ENCODE measurements around the gene NATD1.

The NATD1 gene, protein sequence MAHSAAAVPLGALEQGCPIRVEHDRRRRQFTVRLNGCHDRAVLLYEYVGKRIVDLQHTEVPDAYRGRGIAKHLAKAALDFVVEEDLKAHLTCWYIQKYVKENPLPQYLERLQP

DNA sequence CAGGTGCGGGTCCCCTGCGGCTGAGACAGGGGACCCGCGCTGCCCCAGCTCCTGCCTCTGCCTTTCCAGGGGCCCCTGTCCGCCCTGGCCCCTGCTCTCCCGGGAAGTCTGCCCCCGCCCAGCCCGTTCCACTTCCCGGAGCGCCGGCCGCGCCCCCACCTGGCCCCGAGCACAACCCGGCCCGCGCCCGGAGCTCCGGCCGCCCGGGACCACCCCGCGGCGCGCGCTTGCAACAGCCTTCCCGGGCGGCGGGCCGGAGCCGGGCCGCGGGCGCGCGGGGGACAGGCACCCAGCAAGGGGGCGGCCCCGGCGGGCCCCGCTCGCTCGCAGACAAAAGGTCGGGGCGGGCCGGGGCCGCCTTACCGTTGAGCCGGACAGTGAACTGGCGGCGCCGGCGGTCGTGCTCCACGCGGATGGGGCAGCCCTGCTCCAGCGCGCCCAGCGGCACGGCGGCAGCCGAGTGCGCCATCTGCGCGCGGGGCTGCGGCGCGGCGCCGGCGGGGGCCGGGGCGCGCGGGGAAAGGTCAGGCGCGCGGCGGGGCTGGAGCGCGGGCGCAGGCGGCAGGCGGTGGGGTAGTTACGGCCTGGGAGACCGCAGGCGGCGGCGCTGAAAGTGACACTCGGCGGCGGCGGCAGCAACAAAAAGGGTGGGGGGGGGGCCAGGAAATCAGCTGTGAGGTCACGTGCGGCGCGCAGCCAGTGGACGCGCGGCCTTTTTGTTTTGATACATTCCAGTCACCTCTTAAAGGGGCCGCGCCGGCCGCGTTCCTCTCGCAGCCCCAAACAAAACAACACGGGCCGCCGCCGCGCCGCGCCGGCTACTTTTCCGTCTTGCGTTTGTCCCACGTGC is at the start of gene NATD1:
TSS of gene NATD1 (minus strand) at position 615 of the 850 bp plus-strand sequence. CDS start at position 469, 146 bp downstream.
- DNase-seq (ENCODE audit: low read depth in 3 of 3), result peak; percentile 44 to 63 (median 62)

DNA sequence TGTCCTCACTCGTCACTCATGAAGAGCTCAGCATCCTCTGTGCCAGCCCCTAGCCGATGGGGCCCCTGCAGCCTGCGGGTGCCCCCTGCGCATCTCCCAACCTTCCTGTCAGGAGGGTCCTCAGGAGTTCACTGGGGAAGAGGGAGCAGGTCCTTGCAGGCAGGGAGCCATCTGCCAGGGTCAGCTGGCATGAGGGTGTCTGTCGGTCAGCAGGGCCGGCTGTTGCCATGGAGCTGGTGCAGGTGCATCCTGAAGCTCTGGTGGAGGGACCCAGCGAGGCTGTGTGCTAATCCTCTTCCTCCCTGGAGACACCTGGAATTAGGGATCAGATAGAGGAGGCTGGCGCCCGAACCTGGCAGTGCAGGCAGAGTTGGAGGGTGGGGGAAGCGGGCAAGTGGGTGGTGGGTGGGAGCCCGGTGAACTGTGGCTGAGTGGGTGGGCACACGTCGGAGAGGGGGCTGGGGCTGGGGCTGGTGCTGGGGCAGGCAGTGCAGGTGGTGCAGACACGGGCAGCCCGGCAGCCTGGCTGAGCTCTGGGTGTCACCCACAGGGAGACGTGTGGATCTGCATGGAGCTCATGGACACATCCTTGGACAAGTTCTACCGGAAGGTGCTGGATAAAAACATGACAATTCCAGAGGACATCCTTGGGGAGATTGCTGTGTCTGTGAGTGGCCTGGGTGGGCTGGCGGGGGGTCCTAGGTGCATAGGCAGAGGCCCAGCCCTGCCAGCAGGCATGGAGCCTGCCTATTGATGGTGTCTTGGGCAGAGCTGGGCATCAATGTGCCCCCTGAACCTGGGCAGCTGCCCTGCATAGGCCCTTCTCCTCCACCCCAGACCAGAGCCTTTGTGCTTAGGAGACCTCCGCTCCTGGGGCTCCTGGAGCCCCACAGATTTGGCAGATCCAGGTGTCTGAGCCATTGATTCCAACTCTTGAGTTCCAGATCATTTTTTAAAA is 48.7 kb upstream of the NATD1 start:
- DNase-seq (ENCODE audit: low read depth in 3 of 3), result no peak

DNA sequence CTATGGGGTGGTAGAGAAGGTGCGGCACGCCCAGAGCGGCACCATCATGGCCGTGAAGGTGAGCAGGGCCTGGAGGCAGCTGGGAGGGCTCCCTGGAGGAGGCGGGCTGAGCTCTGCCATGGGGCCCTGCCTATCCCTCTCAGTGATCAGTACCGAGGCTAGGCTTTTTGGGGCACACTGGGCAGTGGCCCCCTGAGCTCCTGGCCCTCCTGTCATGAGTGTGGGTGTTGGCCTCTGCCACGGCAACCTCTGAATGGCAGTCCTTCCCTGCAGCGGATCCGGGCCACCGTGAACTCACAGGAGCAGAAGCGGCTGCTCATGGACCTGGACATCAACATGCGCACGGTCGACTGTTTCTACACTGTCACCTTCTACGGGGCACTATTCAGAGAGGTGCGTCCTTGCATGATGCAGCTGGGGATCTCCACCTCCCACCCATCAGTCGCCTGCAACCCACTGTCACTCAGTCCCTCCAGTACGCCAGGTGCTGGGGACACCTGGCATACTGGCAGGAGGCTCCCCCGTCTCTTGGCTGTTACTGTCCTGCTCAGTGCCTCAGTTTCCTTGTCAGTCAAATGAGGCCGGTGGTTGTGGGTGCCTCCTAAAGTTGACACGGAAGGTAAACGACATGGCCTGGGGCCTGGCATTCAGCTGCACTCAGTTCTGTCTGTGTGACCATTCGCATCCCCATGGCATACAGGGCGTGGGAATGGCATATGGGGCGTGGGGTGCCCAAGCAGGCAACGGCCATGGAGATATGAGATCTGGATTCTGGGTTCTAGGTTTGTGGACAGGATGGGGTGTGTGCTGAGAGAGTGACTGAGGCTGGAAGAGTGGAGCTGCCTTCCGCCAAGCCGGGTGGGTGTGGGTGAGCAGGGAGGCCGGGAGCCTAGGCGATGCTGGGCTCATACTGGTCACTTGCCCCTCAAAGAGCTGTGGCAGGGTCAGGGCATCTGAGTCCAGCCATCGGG is 47.7 kb upstream of the NATD1 start:
- DNase-seq (ENCODE audit: low read depth in 3 of 3), result no peak

DNA sequence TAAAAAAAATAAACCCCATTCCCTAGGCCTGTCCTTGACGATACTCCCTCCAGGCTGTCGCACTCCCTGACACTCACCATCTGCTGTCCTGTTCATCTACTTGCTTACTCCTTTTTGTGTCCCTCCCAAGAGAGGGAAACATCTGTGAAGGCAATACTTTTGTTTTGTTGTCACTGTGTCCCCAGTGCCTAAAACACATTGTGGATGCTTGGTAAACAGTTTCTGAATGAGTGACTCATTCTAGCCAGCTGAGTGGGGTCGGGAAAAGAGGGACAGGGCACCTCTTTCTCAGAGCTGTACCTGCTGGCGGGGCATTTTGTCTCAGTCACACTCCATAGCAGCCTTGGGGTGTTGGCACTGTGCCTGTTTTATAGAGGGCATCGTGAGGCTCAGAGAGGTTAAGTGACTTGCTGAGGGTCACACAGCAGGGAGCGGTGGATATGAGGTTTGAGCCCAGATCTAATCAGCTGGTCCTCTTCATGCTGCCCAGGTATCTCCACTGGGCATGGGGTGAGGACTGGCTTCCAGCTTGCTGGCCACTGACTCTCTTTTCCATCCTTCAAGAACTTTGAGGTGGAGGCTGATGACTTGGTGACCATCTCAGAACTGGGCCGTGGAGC is 46.9 kb upstream of the NATD1 start:
- DNase-seq (ENCODE audit: low read depth in 3 of 3), result no peak

DNA sequence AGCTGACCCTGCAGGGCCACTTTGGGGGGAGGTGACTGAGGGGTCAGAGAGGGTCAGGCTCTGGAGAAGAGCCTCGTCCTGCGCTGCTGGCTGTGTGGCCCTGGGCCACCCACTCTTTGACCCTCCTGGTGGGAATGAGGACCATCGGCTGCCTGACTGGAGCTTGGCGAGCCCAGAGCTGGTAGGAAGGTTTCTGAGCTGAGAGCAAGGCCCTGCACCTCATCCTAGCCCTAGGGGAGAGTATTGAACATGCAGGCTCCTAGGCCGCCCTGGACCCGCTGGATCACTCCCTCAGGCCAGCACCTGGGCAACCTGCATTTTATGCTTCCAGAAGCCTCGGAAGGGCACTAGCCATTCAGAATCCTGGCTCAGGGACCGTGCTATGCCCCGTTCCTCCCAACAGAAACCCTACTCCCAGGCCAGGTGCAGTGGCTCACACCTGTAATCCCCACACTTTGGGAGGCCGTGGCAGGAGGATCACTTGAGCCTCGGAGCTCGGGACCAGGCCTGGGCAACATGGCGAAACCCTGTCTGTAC is 45.8 kb upstream of the NATD1 start:
- no peak for DNase-seq (ENCODE audit: low read depth in 3 of 3)

DNA sequence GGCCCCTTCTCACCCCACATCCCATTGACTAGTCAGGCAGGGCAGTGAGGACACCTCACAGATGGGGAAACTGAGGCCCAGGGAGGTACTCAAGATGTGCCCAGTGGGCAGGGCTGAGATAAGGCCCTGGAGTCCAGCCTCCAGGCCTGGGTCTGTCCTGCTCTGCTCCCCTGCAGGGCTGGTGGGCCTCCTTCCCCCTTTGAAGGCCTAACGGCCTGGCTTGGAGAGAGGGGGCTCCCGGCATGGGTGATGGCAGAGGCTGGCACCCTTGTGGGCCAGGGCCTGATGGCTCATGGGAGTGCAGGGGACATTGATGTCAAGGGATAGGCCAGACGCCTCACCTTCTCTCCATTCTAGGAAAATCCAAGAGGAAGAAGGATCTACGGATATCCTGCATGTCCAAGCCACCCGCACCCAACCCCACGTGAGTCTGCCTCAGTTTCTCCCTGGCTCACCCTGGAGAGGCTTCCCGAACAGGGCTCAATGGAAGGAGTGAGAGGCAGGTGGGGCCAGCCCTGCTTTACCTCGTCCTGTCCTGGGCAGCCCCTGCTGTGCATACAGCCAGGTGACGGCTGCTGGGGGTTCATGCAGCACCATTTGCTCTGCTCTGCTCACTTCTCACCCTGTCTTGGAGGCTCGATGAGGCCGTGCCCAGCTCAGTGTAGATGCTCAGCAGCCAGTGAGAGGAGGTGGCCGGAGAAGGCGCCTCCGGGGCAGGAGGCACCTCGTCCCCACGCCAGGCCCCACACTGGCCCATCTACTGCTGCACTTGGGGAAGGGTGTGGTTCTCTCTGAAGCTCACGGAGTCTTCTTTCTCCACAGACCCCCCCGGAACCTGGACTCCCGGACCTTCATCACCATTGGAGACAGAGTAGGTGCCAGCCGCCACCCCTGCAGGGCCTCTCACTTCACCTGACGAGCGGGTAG is 45.1 kb upstream of the NATD1 start:
- no peak for DNase-seq (ENCODE audit: low read depth in 3 of 3)

DNA sequence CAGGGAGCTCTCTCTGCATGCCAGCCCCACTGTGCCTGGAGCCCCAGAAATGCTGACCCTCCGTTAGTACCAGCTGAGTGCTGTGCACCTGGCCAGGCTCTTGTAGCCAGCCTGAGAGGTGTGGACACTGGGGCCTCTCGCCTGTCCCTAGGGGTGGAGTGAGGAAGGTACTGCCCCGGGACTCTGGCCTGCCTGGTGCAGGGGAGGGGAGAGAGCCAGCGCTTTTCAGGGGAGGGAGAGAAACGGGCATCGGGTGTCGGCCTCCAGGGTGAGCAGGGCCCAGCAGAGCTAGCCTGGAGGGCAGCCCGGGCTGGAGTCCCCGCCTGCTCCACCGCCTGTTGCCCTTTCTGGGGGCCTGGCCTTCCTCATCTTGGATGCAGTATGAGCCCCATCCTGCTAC is 44.4 kb upstream of the NATD1 start:
- no peak for DNase-seq (ENCODE audit: low read depth in 3 of 3)

DNA sequence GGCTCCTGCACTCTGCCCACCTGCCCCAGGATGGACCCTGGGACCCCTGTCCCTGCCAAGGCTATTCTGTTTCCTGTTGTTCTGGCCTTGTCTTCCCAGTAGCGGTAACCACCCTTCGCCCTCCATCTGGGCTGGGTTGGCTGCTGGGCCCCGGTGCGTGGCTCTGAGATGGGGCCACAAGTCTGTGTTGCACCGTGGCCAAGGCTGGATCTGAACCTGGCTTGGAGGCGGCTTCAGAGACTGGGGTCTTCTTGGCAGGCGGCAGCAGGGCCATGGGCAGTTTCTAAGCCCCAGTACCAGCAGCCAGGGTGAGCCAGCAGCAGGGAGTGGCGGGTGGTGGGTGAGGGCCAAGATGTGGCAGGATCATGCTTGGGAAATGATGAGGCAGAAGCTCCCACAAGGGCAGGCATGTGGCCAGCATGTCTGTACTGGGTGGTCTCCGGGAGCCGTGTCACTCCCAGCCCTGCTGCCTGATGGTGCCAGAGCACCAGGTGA is 43.9 kb upstream of the NATD1 start:
- DNase-seq (ENCODE audit: low read depth in 3 of 3), result no peak

DNA sequence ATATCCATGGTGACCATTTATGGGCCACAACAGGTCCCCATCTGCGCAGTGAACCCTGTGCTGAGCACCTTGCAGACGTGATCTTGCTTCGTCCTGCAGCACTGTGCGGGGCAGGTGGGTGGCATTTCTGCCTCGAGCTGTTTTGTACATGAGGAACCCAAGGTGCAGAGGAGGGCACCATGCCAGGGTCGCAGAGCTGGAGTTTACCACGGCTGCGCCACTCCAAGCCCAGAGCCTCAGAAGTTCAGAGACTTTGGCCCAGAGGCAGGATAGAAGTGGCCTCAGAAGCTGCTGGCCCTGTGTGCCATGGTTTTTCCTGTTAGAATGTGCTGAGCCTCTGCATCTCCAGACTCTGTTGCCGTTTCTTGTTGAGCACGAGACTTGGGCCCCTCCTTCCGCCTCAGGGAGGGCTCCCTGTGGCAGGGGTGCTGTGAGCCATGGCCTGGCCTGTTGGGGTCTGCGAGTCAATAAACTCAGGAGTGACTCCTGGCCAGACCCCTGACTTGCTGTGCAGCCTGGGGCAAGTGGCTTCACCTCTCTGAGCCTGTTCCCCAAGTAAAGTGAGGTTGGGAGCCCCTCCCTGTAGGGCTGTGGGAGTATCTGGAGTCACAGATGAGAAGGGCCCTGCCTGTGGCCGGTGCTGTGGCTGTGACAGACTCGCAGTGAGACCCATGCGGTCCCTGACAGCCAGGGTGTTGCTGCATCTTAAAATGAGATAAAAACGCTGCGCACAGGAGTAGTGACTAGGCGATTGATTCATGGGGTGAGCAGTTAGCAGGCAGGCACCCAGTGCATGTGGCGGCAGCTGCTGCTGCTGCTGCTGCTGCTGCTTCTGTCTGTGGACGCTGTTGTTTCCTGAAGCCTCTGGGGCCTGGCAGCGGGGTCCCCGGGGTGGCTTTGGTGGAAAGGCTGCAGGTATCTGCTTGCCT is 43.2 kb upstream of the NATD1 start:
- no peak for DNase-seq (ENCODE audit: low read depth in 3 of 3)

DNA sequence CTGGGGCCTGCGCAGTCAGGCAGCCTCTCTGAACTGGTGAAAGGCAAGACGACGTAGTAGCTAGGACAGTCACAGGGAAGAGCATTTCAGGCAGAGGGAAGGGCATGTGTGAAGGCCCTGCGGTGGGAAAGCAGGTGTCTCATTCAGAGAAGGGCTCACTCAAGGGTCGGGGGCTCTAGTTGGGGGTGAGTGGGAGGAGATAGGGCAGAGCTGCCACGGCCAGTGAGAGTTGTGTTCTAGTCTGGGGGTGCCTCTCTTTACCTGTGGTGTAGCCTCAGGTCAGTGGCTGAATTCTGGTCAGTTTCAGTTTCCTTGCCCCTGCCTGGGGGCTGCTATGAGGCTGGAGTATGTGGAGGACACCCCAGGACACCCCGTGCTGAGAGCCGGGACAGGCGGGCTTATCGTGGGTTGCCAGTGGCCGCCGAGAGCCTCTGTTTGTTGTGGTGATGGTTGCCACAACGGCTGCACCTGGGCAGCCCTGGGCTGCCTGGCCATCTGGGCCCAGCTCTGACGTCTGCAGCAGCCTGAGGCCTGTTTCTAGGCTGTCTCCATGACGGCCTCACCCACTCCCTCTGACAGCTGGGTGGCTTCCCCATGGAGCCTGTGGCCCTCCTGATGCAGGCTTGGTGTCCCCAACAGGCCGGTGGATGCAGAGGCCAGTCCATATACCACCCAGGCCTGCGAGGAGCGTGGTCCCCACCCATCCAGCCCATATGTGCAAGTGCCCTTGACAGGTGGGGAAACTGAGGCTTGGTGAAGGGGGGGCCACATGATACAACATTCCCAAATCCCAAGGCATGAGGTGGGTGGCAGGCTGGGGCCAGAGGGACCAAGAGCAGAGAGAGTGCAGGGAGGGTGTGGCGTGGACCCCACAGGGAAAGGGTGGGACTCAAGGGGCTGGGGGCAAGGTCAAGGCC is 42.1 kb upstream of the NATD1 start:
- DNase-seq (ENCODE audit: low read depth in 3 of 3), result no peak

DNA sequence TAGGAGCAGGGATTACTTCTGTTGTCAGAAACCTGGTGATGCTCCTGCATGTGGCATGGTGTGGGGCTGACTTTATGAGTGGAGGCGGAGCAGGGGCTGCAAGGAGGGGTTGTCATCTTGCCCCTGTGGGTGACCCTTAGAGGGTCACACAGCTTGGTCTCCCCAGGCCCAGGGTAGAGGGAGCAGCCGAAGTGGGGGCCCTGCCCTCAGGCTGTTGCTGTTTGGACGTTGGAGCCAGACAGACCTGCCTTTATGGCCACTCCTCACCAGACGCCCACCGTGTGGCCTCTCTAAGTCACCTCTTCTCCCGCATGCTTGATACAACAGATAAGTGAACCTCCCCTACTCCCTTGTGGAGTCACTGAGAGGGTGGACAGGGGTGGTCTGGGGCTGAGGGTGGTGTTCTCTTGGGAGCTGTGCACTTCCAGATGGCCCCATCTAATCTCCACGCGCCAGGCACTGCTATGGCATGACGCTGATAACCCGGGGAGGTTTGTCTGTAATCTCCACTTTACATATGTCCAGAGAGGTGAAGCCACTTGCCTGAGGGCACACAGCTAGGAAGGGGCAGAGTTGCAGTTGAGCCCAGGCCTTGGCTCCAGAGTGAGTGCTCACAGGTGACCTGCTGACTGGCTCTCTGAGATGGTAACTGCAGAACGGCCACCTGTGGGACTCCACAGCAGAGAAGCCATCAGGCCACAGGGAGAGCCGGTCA is 41.3 kb upstream of the NATD1 start:
- DNase-seq (ENCODE audit: low read depth in 3 of 3), result no peak

DNA sequence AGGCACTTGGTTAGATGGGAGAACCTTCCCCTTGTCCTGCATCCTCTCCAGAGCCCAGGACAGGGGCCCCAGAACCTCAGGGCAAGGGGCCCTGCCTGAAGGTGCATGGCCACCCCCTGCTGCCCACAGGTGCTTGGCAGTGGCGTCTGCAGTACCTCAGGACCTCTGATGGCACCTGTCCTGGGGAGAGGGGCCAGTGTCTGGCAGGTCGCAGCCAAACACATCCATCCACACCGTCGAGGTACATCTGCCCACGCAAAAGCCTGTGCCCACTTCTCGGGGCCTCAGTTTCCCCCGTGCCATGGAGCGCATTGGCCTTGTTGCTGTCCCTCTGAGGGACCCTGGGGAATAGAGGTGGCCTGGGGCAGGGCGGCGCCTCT is 40.6 kb upstream of the NATD1 start:
- no peak for DNase-seq (ENCODE audit: low read depth in 3 of 3)

DNA sequence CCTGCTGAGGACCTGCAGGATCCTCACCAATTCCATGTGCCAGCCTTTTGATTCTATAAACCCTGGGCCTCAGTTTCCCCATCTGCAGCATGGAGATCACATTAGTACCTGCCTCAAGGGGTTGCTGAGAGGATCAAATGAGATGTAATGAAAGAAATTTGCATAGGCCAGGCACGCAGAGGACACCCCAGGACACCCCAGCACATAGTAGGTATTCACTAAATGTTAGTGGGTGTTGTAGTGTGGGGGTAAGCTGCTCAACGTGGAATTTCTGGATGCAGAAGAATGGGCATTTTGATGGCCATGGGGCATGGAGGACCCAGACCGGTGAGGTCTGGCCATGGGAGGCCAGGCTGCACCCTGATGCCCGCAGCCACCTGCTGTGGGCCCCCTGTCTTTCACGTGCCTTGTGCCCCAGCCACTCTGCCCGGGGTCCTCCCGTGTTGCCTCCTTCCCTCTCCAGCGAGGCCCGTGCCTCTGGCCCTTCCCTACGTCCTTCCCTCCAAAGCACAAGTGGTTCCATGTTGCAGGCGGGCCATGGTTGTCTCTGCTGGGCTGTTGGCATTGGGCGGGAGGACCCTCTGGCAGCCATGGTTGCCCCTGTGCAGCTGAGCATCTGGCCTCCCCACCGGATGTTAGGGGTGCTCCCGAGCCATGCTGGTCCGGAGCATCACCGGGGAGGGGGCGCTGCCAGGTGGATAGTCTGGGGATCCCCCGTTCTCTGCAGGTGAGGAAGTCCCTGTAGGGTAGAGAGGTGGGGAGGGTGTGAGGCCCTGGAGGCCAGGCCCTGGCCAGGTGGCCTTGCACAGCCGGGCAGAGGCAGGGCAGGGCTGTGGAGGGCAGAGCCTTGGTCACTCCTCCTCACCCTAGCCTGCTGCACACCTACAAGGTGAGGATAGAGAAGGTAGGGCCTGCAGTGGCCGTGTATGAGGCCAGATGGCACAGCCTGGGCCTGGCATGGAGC is 39.9 kb upstream of the NATD1 start:
- DNase-seq (ENCODE audit: low read depth in 3 of 3), result no peak

DNA sequence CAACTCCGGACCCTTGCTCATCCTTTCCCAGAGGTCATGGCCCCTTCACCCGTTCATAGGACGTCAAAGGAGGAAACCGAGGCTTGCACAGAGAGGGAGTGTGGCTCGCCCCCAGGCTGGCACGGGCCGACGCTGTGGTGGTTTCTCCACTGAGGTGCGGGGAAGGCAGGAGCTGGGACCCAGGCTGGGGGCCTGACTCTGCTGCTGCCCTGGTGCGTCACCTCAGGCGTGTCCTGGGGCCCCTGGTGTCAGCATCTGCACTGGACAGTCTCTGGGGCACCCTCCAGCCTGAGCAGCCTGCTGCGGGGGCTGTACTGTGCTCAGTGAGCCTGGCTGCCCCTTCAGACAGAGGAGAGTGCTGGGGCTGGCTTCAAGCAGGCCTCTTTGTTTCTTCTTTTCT is 38.7 kb upstream of the NATD1 start:
- DNase-seq (ENCODE audit: low read depth in 3 of 3), result no peak

DNA sequence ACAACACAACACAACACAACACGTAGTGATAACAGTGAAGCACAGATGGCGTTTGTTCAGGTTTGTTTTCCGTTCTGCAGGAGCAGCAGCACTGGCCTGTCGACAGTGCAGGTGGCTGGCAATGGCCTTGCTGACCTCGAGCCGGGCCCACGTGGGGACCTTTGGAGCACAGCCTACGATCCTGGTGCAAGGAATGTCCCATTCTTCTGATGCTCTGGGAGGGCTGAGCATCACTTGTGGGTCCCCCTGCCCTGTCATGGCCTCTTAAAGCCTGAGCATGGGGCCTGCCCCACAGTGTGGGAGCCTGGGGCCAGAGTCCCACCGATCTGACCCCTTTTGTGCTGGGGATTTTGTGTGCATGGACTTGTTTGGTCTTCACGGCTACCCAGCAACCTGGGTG is 38.1 kb upstream of the NATD1 start:
- DNase-seq (ENCODE audit: low read depth in 3 of 3), result no peak
